Upper lobe of left lung (tissue), 6 donors: Measurements from ENCODE around the gene CSNK1A1. TPM values are rescaled to one million over a fixed set of nuclear protein-coding genes. Genes with fewer than 3 reads are reported as not detected.

Experiments
- ATAC-seq, 2 donors: fragments of 200-7000 bp; cut with Tn5 transposase; one replicate each; pipeline ENCODE4 v1.9.1; 2022; ENCODE audit warnings: mild to moderate bottlenecking in 2 of 2, moderate library complexity in 2 of 2; ENCODE audit not compliant: low FRiP score in 2 of 2
- DNase-seq, 2 donors: peaks; one replicate each; pipeline ENCODE4 v3.0.0-alpha.2; 2019 to 2020
- H3K27ac ChIP-seq, 4 donors: fragments of 200-600 bp; sonication (generic); one replicate each; pipeline ENCODE4 v1.5.1; 2016 to 2019
- H3K27me3 ChIP-seq, 4 donors: fragments of 200-600 bp; sonication (generic); one replicate each; pipeline ENCODE4 v1.5.1; 2017 to 2019
- H3K36me3 ChIP-seq, 4 donors: fragments of 200-600 bp; sonication (generic); one replicate each; pipeline ENCODE4 v1.5.1; 2016 to 2019
- H3K4me1 ChIP-seq, 4 donors: fragments of 200-600 bp; sonication (generic); one replicate each; pipeline ENCODE4 v1.5.1; 2018 to 2019
- H3K4me3 ChIP-seq, 4 donors: fragments of 200-600 bp; sonication (generic); one replicate each; pipeline ENCODE4 v1.5.1; 2017 to 2019; ENCODE audit warnings: mild to moderate bottlenecking in 2 of 4, moderate library complexity in 1 of 4
- H3K9me3 ChIP-seq, 4 donors: fragments of 200-600 bp; sonication (generic); one replicate each; pipeline ENCODE4 v1.5.1; 2018 to 2019
- EP300 ChIP-seq, 4 donors: sonication (generic); formaldehyde crosslinking; IDR thresholded peaks; one replicate each; pipeline ENCODE4 v1.5.1; 2017; ENCODE audit warnings: antibody characterized with exemption in 4 of 4, control low read depth in 2 of 4
- POLR2A ChIP-seq, 4 donors: fragments of 450-650 bp; IDR thresholded peaks; one replicate each; pipeline ENCODE4 v1.5.1; 2016 to 2017; ENCODE audit warnings: antibody characterized with exemption in 4 of 4, mild to moderate bottlenecking in 2 of 4
- POLR2AphosphoS5 ChIP-seq, 2 donors: sonication (generic); formaldehyde crosslinking; IDR thresholded peaks; one replicate each; pipeline ENCODE4 v1.5.1; 2017; ENCODE audit warnings: antibody characterized with exemption in 2 of 2
- WGBS, 2 donors: methylation state at CpG; one replicate each; pipeline ENCODE4 v1.1.5; 2017 to 2018; 5-methylcytosine and 5-hydroxymethylcytosine counted together
- total RNA-seq, 6 donors: library from RNA; depleted of rRNA in 4 of 6; stranded (reverse); fragments of >200 nt in 4 of 6; gene quantifications; one replicate each; pipeline versions ENCODE4 v1.1.0 to v1.2.1, GENCODE V29; 2016 to 2021
- TF ChIP-seq, protein P1 (sequence below), 6 experiments: fragments of 450-650 bp in 4 of 6; fragments of 200-600 bp in 2 of 6; sonication (generic) in 2 of 6; IDR thresholded peaks; one replicate each; pipeline ENCODE4 v1.5.1; 2016 to 2019; ENCODE audit warnings: antibody characterized with exemption in 6 of 6
- donor health status: DM: no; HTN: no; CAD: no; lungs with moderate emphysema.
- donor health status: DM: no; HTN: yes; CAD: no; lungs with severe emphysema.

Gene CSNK1A1
- total RNA-seq, 6 donors from 2014 or later, result 153 to 215 (median 202) TPM

DNA sequence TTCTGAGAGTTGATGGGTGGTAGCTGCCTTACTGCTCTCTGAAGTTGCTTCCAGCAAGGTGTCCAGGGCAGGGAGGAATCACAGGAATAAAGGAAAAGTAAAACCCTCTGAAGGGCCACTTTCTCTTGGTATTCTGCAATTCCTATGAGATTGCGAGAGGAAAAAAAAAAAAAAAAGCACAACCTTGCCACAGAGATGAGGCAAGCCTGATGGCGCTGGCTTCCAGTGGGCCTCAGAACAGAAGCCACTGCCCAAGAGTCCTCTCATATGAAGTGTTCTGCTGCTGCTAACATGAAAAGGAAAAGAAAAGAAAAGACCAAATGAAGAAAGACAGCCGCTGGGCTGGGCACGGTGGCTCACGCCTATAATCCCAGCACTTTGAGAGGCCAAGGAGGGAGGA is 91.3 kb downstream of the CSNK1A1 start:
- Histone ChIP-seq H3K27me3 (no peaks in the 10 kb centered on the region), H3K9me3 (no peaks in the 10 kb centered on the region), H3K36me3 (no peaks in the 10 kb centered on the region), H3K4me3 (no peak overlapping the region), H3K27ac (no peak overlapping the region), H3K4me1 (peaks cover 13 to 25% (median 16%) of the 10 kb centered on the region in 4 donors)
- ATAC-seq (no peak), DNase-seq (no peak)
- TF ChIP-seq EP300 (IDR thresholded peaks at IDR 0.05) (no peak), POLR2AphosphoS5 (IDR thresholded peaks at IDR 0.05) (no peak), POLR2A (IDR thresholded peaks at IDR 0.05) (no peak)
- TF ChIP-seq, protein P1, sequence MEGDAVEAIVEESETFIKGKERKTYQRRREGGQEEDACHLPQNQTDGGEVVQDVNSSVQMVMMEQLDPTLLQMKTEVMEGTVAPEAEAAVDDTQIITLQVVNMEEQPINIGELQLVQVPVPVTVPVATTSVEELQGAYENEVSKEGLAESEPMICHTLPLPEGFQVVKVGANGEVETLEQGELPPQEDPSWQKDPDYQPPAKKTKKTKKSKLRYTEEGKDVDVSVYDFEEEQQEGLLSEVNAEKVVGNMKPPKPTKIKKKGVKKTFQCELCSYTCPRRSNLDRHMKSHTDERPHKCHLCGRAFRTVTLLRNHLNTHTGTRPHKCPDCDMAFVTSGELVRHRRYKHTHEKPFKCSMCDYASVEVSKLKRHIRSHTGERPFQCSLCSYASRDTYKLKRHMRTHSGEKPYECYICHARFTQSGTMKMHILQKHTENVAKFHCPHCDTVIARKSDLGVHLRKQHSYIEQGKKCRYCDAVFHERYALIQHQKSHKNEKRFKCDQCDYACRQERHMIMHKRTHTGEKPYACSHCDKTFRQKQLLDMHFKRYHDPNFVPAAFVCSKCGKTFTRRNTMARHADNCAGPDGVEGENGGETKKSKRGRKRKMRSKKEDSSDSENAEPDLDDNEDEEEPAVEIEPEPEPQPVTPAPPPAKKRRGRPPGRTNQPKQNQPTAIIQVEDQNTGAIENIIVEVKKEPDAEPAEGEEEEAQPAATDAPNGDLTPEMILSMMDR (IDR thresholded peaks at IDR 0.05), result no peak
- WGBS, 2 donors, result 75 to 91% methylated on average over 5 of the region's 5 CpGs

- Histone ChIP-seq H3K27ac (peak overlapping the region; percentile 52 to 88 (median 76)), H3K27me3 (no peaks in the 10 kb centered on the region), H3K36me3 (no peaks in the 10 kb centered on the region), H3K9me3 (no peaks in the 10 kb centered on the region), H3K4me3 (no peak overlapping the region), H3K4me1 (peaks cover 10 to 24% (median 17%) of the 10 kb centered on the region in 4 donors)
- ATAC-seq (no peak), DNase-seq (no peak)
- 100% methylated on average over 5 of the region's 5 CpGs for WGBS, 2 donors
- TF ChIP-seq POLR2A (IDR thresholded peaks at IDR 0.05), result no peak
- TF ChIP-seq, protein P1 (IDR thresholded peaks at IDR 0.05), result no peak
- no peak for TF ChIP-seq POLR2AphosphoS5 (IDR thresholded peaks at IDR 0.05)
- no peak for TF ChIP-seq EP300 (IDR thresholded peaks at IDR 0.05)
Measured at GRCh38 chr5:149457393-149457763, 93.9 kb downstream of the CSNK1A1 start.

DNA sequence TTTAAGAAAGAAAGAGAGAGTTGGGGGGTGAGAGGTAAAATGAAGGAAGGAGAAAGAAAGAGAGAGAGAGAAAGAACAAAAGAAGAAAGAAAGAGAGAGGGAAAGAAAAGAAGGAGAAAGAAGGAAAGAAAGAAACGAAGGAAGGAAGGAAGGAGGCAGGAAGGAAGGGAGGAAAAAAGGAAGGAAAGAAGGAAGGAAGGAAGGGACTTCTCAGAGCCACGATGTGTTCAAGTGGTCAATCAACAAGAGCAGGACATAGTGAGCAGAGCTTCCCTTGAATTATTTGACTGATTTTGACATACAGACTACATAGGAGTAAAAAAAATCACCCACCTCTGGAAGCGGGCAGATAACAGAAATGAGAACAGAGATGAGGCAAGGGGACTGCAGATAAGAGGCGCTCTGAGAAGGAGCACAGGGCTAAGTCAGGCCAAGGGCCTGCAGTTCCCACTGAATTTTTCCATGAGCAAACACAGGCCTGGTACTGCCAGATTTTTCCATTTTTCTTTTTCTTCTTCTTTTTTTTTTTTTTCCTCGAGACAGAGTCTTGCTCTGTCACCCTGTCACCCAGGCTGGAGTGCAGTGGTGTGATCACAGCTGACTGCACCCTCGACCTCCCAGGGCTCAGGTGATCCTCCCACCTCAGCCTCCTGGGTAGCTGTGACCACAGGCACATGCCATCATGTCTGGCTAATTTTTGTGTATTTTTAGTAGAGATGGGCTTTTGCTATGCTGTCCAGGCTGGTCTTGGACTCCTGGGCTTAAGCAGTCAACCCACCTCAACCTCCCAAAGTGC is 94.4 kb downstream of the CSNK1A1 start:
- H3K9me3 ChIP-seq, result no peaks in the 10 kb centered on the region
- ATAC-seq (peak in 1 of 2 donors; percentile 52), DNase-seq (no peak)
- H3K36me3 ChIP-seq, result no peaks in the 10 kb centered on the region
- peaks cover 16 to 29% (median 22%) of the 10 kb centered on the region in 4 donors for H3K4me1 ChIP-seq
- H3K27me3 ChIP-seq, result no peaks in the 10 kb centered on the region
- peak overlapping the region; percentile 52 to 88 (median 76) for H3K27ac ChIP-seq
- WGBS, 2 donors, result 49 to 53% methylated on average over 6 of the region's 6 CpGs
- no peak overlapping the region for H3K4me3 ChIP-seq
- TF ChIP-seq EP300 (IDR thresholded peaks at IDR 0.05), result no peak
- TF ChIP-seq POLR2AphosphoS5 (IDR thresholded peaks at IDR 0.05), result no peak
- TF ChIP-seq POLR2A (IDR thresholded peaks at IDR 0.05), result no peak
- TF ChIP-seq, protein P1 (IDR thresholded peaks at IDR 0.05), result no peak

DNA sequence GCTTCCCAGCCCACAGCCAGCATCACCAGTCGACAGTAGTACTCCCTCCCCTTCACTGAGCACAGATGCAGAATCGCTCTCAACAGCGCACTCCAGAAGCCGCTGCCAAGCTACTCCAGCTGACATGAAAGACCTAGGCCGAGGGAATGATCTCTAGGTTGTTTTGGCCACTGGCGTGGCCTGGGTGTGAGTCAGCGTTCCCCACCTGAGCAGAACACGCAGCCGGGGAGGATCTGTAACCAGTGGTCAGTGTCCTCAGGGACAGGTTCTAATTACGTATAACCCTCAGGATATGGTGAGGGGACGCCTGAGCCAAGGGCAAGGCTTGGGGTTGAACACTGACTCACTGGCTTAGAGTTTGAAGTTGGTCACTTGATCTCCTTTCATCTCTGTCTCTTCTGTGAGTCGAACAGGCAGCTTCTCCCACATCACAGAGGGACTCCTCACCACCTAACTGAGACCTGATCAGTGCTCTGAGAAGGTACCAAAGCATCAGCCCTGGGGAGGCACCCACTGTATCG is 95.3 kb downstream of the CSNK1A1 start:
- Histone ChIP-seq H3K27me3 (no peaks in the 10 kb centered on the region), H3K27ac (peak overlapping the region; percentile 52 to 88 (median 76)), H3K4me3 (no peak overlapping the region), H3K9me3 (no peaks in the 10 kb centered on the region), H3K4me1 (peaks cover 25 to 38% (median 31%) of the 10 kb centered on the region in 4 donors), H3K36me3 (no peaks in the 10 kb centered on the region)
- TF ChIP-seq EP300 (IDR thresholded peaks at IDR 0.05), result no peak
- peak in 1 of 2 donors; percentile 36 for TF ChIP-seq POLR2AphosphoS5 (IDR thresholded peaks at IDR 0.05)
- ATAC-seq (peak; percentile 15 to 83), DNase-seq (no peak)
- WGBS, 2 donors, result 74 to 77% methylated on average over 4 to 13 of the region's 13 CpGs

- Histone ChIP-seq H3K27me3 (no peaks in the 10 kb centered on the region), H3K36me3 (no peaks in the 10 kb centered on the region), H3K4me3 (no peak overlapping the region), H3K27ac (peak overlapping the region; percentile 81 to 88 (median 85)), H3K9me3 (no peaks in the 10 kb centered on the region), H3K4me1 (peaks cover 42 to 58% (median 48%) of the 10 kb centered on the region in 4 donors)
- DNase-seq, result no peak
- ATAC-seq, result no peak
- WGBS, 2 donors, result 72 to 84% methylated on average over 6 to 10 of the region's 10 CpGs
- TF ChIP-seq POLR2A (IDR thresholded peaks at IDR 0.05) (no peak), POLR2AphosphoS5 (IDR thresholded peaks at IDR 0.05) (no peak), EP300 (IDR thresholded peaks at IDR 0.05) (no peak)
- TF ChIP-seq, protein P1 (IDR thresholded peaks at IDR 0.05), result no peak
Measured at GRCh38 chr5:149453618-149454415, 97.4 kb downstream of the CSNK1A1 start.
